Right kidney (tissue), 1 donor: ENCODE data around the gene SFRP2.

Experiments used
- DNase-seq: peaks from one replicate; pipeline ENCODE4 v3.0.0-alpha.2; 2016

SFRP2 gene

DNA sequence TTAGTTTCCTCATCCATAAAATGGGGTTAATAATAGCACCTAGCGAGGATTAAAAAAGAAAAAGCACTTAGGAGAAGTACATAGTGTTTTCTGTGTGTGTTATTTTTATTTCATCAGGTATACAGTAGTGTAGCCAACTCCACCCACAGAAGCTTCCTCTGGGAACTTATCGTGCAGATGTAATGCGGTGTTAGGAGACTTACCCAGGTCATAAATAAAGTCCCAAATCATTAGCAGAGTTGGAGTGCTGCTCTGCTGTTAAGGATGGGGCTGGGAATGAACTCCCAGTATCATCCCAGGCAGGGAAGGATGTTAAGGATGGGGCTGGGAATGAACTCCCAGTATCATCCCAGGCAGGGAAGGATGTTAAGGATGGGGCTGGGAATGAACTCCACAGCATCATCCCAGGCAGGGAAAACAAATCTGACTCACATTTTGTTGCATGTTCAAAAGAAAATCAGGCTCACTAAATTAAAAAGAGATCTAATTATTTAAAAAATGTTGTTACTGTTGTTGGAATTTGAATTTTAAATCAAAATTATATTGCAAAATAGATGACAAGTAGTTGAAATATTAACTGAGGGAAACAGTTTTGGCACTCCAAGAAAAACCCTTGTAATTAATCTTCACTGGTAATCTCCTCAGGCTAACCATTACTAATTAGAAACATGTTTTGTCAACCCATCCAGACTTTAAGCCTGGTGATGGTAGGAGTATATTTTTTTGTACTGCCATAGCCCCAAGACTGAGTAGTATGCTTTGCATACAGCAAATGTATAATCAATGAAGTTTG is 10.2 kb upstream of the SFRP2 start:
- DNase-seq, result no peak

DNA sequence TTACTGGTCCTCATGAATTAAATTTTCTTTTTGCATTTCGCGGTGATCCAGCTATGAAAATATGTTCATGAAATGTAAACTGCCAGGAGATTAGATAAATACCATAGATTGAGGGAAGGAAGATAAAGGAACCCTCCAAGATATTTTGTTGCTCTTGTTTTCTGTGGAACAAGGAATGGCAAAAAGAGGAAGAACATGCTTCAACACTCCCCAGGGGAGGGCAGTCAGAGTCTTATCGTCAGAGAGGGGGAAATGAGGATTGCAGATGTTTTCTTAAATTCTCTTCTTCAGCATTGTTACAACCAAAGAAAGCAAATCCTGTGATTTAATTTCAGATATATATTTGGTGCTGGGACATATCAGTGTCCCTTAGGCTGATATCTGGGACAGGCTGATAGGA is 9.5 kb upstream of the SFRP2 start:
- no peak for DNase-seq

DNA sequence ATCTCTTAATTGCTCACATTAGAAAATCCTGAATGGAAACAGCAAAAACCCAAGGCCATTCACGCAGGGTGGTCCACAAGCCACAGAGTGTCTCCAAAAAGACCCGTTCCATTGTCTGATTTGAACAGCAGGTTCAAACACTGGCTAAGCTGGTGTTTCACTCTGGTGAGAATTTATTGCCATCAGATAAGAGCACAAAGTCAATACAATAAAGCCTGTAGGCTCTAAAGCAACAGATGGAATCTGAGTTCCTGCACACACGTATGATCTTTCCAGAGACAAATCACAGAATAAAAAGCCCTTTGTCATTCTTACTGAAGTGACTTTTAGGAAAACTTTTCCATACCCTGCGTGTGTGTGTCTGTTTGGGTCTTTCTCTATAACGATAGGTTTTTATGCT is 5.1 kb upstream of the SFRP2 start:
- no peak for DNase-seq

DNA sequence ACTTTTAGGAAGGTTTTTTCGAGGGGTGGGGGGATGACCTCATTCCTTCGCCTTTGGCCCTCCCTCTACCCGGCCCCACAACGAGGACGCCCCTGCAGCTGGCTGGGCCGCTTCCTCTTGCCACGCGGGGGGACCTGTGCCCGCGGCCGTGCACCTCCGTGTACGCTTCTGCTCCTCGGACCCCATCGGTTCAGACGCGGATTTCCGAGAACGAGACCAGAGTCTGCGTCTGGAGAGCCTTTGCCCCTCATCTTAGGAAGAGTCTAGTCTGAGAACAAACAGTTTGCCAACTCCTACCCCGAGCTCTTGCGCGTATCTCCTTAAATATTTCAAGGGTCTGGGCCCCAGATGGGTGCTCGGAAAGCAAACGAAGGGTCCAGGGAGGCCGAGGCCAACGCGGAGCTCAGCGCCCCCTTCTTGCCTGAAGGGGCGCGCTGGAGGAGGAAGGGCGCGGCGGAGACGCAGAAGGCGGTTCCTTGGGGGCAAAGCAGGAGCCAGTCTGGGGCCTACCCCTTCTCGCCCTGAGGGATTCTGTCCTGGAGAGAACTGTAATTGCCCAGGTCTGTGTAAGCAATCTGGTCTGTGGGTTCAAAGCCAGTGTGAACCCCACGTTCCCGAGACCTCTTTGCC is 3.9 kb upstream of the SFRP2 start:
- DNase-seq, result peak; percentile 74

DNA sequence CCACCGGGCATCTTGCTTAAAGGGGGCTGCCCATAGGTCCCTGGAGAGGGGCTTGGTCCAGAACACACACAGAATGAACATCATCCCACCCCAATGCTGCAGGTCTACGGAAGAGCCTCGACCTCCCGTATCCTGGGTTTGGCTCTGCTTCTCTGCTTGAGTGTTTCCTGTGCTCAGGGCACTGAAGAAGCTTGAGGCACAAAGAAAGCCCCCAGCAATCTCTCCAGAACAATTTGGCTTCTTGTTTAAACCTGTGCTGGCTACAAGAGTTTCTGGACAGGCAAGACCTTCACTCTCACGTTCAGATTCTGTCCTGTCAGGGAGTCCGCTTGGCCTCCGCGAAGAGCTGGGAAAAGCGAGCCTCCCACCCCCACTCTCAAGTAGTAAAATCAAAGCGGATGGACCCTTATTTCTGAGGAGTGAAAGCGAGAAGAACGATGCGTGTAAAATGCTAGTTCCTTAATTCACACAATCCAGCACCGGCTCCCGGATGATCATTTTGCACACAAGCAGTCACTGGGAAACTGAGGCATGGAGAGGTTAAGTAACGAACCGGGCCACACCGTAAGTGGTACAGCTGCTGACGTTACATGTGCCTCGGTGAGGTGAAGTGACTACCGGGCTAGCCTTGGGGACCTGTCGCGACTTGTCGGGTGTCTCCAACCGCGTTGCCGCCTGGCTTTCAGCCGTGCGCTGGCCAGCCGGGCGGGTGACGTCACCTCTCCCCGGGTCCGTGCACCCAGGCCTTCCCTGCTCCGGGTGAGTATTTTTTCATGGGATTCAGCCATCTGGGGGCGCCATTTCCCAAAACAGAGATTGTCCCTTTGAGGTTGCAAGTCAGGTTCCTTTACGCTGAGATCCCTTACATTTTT is 3.1 kb upstream of the SFRP2 start:
- DNase-seq, result peak; percentile 77

DNA sequence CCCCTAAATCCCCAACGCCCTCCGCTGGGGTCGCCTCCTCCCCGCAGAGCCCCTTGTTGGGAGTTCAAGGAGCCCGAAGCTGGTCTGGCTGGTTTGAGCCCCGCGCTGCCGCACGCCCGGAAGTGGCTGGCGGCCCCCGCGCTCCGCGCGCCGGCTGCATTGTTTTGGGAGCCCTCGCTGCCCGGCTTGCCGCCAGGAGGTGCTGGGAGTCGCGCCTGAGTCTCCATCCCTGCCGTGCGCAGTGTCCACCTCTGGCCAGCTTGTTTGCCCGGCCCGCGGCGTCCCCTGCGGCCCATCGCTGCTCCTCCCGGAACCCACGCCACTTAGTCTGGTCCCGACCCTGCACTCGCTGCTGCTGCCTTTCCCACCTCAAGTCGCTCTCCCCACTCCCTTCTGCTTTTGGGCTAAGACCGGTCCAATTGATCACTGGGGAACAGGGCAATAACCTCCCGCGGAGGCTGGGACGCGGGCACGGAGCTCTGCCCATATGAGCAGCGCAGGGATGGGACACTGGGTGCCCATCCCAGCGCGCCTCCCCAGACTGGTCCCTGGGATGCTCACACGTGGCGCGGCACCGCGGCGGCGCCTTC is 2.2 kb upstream of the SFRP2 start:
- DNase-seq, result peak; percentile 78

DNA sequence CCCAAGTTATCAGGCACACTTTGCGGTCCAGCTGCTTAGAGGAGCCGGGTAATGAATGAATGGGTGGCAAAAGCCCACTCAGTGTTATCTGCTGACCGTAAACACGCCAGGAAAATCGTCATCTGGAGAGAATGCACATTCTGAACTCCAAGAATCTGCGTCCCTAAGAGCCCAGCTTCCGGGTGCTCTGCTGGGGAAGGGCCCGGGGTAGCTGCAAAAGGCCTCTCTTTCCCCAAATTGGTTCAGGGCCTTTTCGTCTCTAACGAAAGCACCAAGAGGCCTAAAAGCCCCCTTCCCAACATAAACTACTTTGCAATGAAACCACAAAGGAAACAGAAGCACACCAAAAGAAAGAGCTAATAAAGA is 1.6 kb upstream of the SFRP2 start:
- peak; percentile 49 for DNase-seq

DNA sequence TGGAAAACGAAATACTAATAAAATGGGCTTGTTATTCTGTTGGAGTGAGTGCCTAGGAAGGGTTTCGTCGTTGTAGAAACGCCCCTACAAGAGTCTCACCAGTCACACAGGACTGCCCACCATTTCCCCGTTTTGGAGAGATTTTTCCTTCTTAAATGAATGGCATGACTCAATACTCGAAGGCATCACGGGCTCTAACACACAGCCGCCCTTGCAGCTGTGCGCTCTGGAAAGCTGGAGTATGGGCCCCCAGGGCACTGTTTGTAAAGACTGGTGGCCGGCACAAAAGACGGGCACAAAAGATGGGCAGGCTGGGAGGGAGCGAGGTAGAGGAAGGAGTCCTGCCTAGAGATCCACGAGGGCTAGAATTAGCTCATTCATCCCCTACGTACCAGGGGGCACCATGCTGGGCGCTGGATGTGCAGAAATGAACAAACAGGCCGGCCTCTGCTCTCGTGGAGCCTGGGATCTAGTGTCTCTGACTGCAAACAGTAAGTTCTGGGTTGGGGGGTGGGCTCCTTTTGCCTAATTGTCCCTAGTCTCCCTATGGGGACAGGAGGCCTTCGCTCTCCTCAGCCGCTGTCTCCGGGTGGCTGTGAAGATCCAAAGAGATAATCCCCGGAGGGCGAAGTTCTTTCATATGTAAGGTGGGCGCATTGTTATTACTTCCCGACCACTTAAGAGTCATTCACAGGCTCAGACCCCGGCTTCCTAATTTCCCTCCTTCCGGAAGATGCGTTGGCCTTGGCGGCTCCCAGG is 1.0 kb upstream of the SFRP2 start:
- DNase-seq, result peak; percentile 68

DNA sequence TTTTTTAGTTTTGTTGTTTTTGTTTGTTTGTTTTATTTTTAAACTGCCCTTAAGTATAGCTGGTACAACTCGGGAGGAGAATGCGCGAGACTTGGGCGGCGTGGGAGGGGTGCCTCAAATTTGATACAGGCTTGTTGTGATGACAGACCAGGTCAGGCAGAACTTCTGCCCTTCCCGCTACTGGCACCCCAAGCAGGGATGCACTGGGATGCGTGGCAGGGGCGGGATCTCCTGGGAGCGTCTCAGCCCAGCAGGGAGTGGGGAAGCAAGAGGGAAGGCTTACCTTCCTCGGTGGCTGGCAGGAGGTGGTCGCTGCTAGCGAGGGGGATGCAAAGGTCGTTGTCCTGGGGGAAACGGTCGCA is 851 bp downstream of the SFRP2 start:
- DNase-seq, result no peak

DNA sequence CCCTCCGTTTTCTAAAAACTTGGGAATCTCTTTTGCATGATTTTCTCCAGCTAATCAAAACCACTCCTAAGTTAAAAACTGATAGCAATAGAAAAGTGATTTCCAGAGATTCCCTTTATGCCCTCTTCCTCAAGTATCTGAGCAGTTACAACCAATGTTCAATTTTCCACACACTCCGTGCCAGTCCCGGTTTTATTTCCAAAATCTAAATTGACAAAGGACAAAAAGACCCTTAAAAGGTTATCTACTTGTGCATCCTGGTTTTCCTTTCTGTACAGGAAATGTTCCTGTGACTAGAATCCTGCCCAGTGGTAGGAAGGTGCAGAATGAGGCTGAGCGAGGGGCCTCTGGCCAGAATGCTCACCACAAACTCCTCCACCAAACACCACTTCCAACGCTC is 1.3 kb downstream of the SFRP2 start:
- peak; percentile 52 for DNase-seq

DNA sequence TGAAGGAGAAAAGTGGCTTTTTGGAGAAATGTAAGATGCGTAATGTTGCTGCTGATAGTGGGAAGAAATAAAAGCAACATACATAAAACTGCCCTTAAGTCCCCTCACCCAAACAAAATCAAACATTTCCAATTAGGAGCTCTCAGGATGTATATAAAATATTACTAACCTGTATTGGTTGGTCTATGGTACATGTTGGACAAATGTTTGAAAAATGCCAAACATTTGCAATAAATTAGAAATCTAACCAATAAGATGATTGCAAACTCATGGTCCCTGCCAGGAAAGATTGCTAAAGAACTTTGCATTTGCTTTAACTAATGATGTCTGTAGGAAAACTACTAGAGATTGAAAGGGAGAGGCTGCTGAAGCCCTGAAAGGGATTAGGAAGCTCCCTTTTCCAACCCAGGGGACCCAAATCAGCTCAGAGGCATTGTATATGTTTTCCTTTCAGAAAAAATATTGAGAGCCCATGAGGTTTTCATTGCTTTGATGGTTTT is 1.8 kb downstream of the SFRP2 start:
- DNase-seq, result no peak

DNA sequence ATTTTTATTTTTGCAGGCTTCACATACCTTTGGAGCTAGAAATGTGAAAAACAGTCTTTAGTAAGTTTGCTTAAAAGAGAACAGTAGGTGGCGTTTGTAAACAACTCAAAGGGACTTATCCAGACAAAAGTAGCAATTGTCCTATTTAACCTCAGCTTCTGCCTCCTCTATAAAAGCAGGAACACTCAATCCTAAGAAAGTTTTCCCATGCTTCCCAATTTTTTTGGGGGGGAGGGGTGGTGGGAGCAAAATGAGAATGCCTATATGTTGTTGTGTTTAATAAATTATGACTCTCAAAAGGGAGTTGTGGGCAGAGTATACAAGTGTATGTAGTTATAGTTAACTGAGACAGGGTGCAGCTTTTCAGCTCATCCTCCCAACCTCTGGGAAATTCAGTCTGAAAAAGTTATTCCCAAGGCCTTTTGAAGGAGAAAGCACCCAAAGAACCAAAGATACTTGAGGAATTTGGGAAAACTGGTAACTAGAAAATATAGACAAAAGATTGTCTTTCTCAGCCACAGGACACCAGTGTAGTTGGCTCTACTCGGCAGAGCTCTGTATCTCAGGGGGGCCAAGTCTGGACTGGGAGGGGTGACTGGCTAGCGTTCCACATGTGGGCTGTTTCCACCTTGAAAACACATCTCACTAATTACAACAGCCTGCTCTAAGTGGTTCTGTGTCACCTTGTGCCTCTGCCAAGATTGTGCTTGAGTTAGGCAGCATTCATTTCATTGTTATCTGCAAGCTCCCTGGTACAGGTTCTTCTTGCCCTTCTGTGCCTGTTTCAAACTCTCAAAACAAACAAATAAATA is 2.8 kb downstream of the SFRP2 start:
- peak; percentile 23 for DNase-seq

DNA sequence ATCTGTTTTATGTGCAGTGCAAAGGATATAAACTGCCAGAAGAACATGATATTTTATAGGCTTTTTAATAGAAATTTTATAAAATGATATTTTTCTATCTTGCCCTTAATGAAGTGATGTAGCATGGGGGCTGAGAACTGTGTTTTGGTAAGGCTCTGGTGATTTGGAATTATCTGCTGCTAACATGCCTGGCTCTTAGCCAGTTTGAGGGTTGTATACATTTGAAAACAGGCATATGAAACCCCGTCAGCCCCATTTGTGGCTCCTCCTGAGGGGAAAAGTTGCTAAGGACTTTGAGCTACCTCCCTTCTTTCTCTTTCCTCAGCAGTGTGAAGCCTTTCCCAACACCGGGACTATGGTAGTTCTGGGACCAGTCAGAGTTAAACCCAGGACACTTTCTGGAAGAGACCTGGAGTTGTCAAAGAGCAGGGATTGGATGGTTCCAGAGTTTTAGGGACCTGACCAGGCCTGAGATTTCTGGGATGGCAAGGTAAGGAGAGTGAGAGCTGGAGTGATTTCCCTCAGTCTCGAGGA is 4.7 kb downstream of the SFRP2 start:
- no peak for DNase-seq

DNA sequence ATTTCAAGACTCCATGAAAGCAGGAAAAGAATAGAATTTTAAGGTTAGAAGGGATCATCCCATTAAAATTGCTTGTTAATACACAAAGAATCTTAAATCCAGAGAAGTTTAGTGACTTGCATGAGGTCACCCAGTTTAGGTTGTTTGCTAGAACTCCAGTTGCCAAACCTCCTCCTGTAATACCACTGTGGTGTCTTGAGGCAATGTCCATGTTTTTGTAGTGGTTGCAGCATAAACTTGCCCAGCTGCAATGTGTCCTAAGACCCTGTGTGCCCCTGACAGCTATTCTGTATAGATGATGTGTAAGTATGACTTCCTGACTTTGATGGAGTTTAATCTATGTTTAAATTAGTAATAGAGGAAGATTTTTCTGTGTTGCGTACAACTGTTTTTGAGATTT is 6.3 kb downstream of the SFRP2 start:
- DNase-seq, result no peak

DNA sequence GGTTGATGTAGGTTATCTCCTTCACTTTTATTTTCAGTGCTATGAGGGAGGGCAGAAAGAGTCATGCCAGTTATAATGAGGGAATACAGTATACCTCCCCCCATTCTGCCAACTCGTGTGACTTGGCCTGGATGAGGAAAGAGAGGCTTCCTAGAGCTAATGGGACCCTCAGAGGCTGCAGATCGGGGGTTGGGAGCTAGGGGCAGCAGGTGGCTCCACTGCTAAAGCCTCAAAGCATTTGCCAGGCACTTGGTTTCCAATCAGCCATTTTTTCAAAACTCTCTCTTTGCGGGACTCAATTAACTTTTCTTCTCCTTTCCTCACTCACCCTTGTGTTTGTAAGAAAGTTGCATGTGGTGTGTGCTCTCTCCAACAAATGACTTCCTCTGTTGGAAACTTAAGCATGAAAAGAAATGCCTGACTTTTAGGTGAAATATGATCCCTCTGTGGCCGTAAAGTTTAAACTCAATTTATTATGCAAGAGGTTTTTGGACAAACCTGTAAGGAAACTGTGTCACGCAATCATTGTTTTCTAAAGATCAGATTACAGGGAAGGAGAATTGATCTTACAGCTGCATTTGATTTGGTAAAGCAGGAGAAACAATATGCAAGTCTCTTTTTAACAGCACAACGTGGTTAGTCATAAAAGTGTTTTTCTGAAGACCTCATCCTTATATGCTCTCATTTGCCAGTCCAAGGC is 7.0 kb downstream of the SFRP2 start:
- DNase-seq, result peak; percentile 31

DNA sequence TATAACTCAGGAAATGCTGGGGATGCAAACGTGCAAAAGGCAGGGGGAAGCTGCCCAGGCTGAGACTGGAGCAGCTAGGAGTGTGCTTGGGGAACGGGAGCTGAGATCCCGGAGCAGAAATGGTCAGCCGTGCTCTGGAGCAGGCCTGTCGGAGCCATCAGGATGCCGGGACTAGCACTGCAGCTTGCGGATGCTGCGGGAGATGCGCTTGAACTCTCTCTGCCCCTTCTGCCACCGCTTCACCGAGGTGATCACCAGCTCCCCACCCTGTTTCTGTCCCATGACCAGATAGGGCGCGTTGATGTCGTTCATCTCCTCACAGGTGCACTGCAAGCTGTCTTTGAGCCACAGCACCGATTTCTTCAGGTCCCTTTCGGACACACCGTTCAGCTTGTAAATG is 7.6 kb downstream of the SFRP2 start:
- DNase-seq, result no peak

DNA sequence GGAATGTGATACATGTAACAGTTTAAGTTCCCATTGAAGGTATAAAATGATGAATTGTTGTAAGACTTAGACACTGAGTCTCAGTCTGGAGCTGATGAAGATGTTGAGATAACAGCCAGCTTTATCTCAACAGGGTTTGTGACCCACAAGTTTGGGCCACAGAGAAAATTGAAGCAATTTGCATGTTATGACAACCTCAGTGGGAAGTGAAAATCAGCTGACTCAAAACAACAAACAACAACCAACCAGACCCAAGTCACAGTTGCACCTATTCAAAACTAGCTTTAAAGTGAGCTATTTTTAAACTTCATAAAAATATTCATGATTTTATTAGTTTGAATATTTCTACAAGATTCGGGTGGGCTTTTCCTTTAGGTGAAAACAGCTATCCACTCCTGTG is 8.0 kb downstream of the SFRP2 start:
- no peak for DNase-seq

DNA sequence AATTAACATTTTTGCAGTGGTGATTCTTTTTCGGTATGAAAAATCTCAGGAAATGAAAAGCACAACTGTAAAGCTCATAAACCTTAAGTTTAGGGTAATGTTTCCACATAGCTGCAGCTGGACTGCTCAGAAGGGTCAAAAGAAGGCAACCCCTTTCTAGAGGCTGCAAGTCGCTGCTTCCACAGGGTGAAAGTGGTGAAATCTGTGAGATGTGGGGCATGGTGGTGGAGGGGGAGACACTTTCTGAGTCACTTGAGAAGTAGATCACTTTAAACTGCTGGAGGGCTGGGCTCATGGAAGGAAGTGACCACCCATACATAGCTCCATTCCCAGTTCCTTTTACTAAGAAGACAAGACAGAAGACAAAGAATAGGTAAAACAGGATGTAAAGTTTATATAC is 8.7 kb downstream of the SFRP2 start:
- no peak for DNase-seq

DNA sequence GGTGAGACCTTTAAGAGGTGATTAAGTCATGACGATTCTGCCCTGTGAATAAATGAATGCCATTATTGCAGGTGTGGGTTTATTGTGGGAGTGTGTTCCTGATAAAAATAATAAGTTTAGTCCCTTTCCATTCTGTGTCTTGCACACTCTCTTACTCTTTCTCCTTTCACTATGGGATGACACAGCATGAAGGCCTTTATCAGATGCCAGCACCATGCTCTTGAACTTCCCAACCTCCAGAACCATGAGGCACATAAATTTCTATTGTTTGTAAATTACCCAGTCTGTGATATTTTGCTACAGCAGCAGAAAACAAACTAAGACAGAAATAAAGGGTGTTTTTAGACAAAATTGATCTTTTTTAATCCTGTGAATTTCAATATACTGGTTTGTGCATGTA is 10.5 kb downstream of the SFRP2 start:
- no peak for DNase-seq

DNA sequence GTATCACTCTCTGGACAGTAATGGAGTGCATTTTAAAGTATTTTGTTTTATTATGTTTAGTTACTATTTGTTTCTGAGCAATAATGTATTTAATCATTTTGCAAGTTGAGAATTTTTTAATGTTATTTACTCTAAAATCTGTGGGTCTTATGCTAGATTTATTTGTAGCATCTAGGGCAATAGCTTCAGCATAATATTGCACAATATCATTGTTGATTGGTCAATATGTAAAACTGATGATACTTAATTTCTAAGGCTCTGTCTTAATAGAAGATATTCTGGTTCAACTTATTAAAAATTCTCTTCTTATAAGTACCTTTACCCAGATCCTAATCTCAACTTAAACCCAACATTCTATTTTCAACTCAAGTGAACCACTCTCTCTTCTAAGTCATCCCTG is 11.5 kb downstream of the SFRP2 start:
- DNase-seq, result no peak
